HG03565 (cell line): Measurements from ENCODE around the gene SELENON.
A peak's percentile ranks its signal among the peaks of the same experiment; 100 is the strongest.

Experiments used
- ATAC-seq: cut with Tn5 transposase; IDR thresholded peaks from one replicate; pipeline ENCODE4 v1.9.1; 2021; ENCODE audit warnings: mild to moderate bottlenecking, moderate library complexity; ENCODE audit not compliant: unreplicated experiment

SELENON gene

DNA sequence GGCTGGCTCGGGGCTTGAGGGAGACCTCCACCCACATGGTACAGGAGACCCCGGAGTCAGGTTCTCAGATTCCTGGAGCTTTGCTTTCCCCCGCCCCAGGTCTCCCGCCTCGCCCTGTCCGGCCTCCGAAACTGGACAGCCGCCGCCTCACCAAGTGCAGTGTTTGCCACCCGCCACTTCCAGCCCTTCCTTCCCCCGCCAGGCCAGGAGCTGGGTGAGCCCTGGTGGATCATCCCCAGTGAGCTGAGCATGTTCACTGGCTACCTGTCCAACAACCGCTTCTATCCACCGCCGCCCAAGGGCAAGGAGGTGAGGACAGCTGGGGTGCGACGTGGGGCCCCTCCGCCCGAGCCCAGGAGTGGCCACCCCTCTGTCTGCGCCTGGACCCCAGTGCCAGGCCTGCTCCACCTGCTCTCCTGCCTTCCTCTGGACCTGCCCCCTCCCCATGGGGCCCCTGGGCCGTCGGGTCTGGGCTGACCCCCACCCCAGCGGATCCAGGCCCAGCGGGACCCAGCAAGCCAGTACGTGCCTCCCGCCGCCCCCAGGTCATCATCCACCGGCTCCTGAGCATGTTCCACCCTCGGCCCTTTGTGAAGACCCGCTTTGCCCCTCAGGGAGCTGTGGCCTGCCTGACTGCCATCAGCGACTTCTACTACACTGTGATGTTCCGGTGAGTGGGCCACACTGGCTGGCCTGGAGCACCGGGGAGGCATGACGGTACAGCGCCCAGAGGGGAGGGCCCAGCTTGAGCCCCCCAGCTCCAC is 8.7 kb downstream of the SELENON start:
- ATAC-seq, result no peak

DNA sequence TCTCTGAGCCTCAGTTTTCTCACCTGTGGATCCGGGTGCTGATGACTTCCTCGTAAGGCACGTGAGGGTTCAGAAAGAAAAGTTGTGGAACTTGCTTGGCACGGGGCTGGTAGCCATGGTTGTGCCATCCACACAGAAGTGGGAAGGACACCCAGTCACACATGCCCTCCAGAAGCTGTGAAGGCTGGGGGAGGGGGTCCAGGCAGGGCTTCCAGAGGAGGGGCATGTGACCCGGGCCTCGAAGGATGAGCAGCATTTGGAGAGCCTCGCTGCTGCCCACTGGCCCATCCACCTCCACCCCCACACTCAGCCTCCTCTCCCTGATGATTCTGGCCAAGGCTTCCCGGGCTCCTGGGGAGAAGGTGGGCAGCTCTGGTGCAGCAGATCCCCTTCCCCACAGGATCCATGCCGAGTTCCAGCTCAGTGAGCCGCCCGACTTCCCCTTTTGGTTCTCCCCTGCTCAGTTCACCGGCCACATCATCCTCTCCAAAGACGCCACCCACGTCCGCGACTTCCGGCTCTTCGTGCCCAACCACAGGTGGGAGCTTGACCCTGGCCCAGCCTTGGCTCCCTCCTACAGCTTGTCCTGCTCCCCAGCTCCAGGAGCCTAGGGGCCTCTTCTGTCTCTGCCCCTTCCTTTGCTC is 9.4 kb downstream of the SELENON start:
- ATAC-seq, result no peak

DNA sequence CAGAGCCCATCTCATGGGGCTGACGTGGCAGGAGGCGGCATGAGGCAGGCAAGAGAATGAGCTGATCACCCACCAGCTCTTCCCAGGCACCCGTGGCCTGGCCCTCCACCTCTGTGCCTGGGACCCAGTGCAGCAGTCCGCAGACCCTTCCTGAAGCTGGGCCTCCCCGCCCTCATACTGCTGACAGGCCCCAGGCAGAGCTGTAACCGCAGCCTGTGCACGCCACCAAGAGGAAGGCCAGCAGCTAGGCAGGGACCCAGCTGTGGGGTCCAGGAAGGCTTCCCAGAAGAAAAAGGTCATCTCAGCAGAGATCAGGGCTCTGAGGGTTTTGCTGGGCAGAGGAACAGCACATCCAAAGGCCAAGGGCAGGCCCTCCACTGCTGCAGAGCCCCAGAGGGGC is 9.9 kb downstream of the SELENON start:
- ATAC-seq, result no peak

DNA sequence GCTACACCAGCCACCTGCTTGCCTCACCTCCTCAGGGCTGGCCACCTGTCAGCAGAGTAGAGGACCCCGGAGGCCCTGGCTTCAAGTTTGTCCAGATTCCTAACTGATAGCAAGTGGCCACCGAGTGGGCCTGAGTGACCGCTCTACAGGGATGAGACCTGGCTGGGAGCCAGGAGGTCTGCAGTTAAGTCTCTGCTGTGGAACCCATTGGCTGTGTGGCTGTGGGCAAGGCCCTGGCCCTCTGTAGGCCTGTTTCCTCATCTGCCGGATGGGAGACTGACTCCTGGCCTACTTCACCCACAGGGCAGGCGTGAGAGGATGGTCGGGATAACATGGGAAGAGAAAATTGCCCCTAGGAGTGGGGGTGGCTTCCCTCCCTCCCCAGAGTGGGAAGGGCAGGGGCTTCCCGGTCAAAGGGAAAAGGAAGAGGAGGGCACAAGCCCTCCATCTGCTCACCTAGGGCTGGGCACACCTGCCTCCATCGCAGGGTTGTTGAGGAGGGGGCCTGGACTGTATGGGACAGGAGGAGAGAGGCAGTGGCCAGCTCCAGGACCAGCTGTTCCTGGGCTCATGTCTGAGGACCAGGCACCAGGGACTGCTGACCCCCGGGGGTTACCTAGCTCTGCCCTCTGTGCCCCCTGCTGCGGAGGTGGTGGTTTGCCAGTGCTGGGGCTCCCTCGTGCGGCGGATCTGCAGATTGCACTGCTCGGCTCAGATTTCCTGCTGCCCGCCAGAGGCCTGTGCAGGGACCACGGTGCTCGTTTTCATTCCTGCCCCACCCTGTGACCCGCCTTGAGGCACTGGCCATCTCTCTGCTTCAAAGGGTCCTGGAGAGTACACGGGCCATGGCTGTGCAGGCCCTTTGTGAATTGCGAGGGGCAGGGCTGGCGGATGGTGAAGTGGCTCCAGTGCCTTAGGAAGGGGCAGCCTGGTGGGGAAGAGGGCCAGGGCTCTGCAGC is 10.6 kb downstream of the SELENON start:
- ATAC-seq, result no peak

DNA sequence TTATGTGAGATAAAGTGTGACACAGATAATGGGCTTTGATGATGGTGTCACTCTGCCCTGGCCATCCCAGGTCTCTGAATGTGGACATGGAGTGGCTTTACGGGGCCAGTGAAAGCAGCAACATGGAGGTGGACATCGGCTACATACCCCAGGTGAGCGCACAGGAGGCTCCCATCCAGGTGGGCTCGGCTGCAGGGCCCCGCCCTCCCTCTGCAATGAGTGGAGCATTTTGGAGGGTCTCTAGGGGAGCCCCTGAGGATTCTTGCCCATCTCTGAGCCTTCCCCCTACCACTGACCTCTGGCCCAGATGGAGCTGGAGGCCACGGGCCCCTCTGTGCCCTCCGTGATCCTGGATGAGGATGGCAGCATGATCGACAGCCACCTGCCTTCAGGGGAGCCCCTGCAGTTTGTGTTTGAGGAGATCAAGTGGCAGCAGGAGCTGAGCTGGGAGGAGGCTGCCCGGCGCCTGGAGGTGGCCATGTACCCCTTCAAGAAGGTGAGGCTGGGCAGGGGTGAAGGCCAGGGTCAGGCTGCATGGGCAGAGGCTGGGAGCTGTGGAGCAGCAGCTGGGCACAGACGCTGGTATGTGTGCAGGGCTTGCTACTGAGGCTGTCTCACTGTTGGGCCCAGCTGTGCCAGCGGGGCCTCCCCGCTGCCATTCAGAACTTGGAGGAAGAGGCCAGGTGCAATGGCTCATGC is 11.5 kb downstream of the SELENON start:
- ATAC-seq, result no peak

DNA sequence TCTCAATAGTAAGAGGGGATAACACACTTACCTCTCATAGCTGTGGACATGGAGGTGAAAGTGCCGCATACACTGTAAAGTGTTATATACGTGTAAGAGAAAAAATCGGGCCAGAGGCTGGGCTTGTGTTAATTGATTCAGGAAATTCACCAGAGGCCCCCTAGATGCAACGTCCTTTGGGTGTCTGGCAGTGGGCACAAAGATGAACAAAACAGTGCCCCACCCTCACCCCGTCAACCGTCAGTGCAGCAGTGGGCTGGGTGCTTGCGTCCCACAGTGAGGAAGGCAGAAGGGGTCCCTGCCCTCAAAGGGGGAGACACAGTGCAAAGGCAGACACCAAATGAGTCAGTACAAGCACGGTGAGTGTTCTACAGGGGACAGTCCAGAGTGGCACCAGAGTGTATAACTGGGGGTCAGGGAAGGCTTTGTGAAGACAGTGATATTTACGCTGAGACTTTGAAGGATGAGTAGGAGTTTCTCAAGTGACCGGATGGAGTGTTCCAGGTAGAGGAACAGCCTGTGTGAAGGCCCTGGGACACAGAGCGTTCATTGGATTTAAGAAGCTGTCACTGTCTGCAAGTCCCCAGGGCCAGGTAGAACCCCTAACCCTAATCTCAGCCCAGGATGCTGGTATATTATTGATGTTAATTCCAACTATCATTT is 13.2 kb downstream of the SELENON start:
- ATAC-seq, result no peak

DNA sequence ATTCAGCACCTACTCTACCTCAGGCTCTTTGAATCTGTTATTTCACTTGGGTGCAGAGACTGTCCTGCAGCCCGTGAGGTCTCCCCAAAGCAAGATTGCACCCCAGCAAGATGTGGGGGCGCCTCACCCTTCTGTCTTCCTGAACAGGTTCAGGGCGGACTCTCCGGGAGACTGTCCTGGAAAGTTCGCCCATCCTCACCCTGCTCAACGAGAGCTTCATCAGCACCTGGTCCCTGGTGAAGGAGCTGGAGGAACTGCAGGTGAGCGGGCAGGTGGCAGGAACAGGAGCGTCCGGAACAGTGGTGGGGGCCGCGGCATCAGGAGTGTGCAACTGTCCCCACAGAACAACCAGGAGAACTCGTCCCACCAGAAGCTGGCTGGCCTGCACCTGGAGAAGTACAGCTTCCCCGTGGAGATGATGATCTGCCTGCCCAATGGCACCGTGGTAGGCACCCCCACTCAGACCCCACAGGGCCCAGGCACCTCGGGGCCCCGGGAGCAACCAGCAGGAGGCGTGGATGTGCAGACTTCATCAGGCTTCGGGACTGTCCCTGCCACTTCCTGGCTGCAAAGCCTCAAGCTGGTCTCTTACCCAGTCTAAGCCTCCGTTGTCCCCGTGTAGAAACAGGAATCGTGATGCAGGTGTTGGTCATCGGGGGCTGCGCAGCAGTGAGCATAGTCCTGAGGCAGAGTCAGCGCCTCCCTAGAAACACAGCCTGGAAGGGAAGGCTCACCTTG is 13.9 kb downstream of the SELENON start:
- no peak for ATAC-seq

DNA sequence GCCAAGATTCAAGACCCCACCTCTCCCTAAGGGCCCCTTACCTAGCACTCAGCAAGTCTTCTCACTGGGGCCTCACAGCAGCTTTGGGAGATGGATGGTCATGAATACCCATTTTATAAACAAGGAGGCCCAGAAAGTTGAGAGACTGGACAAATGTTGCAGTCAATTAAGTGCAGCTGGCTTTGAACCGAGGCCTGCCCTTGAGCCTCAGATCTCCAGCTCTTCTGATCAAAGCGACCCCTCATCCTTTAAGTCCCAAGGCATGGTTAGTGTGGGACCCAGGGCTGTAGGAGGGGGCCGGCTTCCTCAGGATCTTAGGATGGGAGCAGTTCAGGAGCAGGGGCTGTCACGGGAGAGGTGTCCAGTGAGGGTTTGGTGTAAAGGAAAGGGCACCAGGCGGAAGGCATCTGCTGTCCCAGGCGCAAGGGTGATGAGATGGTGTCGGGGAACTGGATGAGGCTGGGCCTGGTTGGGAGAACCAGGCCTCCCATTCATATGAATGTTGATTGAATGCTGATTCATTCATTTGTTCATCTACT is 14.6 kb downstream of the SELENON start:
- no peak for ATAC-seq

DNA sequence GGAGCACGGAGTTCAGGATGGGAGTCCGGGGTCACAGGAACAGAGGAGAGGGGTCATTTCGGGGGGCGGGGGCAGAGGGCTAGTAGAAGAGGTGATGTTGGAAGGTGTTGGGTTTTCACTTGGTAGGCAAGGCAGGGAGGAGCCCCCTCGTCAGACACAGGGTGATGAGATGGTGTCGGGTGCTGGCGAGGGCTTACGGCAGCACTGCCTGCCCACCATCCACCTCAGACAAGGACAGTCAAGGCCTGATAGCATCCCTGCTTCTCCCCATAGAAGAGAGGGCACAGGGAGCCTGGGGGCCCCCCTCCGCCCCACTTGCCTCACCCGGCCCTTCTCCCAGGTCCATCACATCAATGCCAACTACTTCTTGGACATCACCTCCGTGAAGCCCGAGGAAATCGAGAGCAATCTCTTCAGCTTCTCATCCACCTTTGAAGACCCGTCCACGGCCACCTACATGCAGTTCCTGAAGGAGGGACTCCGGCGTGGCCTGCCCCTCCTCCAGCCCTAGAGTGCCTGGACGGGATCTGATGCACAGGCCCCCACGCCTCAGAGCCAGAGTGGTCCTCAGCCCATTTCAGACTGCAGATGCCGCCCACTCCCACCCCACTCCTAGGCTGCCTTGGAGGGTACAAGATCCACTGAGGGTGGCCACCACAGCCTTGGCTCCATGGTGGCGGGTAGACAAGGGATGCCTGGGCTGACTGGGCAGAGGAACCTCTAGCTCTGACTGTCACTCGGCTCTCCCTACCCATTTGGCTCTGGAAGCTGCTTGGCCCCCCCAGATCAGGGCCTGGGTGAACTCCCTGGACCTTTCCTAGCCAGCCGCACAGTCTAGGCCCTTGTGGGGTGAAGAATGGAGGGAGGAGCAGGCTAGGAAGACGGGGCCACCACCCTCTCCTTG is 15.5 kb downstream of the SELENON start:
- no peak for ATAC-seq

DNA sequence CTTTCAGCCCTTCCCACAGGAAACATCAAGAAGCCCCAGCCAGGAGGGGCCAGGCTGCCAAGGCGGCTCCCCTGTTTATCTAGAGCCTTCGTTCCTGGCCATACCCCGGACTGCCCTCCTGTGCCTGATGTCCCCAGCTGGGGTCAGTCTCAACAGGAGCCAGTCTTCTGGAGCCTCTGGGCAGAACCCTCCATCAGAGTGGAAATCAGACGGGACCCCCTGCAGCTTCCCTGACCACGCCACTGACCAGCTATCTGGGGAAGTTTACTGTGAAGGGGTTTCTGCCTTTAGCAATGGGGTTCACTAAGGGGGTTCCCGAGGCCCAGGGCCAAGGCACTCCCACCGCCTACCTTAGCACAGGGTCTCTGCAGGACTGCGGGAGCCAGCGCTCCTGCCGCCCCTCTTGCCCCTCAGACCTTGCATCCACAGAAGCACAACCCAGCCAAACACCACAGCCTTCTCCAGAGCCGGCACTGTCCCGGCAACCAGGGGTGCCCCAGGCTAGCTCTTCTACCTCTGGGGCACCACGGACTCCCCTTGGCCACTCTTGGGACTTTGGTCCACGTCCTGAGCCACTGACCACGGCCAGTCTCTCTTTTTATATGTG is 16.2 kb downstream of the SELENON start:
- ATAC-seq, result no peak

DNA sequence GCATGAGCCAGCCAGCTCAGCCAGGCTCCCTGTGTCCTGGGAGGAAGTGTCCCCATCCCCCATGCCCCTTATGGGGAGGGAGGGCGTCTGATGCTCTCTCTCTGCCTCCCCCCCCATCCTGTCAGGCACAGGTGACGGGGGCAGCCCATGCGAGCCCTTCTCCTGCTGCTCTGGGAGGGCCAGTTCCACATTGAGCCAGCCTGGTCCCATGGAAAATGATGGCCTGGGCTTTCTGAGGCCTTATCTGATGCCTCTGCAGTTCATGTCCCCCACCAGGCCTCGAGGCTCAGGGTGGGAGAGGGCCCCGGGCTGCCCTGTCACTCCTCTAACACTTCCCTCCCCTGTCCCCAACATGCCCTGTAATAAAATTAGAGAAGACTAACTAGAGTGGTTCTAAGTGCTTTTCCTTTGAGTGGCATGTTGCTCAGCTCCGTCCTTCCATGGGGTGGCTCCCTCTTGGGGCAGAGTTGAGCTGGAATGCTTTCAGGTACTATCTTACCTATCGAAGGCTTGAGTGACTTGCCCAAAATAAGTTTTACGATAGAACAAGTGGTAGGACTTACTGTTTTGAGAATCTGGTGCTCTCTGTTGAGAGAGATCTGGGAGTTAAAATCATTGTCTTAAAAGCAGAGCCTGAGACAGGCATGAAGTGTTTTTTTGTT is 18.0 kb downstream of the SELENON start:
- ATAC-seq, result no peak

DNA sequence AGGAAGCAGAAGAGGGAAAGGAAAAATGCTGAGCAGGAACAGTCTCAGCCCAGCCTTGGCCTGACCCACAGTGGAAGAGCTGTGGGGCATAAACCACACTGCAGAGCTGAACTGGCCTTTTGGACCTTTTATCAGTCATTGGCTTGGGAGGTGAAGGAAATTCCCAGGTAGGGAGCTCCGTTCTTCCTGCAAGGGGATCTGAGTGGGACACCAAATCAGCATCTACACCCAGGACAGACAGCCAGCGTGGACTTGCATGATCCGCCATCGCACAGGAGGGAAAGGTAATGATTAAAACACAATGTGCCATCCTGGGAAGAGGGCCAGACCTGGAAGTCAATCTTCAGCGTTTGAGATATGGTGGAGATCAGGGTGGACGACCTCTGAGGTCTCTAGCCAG is 18.6 kb downstream of the SELENON start:
- no peak for ATAC-seq

DNA sequence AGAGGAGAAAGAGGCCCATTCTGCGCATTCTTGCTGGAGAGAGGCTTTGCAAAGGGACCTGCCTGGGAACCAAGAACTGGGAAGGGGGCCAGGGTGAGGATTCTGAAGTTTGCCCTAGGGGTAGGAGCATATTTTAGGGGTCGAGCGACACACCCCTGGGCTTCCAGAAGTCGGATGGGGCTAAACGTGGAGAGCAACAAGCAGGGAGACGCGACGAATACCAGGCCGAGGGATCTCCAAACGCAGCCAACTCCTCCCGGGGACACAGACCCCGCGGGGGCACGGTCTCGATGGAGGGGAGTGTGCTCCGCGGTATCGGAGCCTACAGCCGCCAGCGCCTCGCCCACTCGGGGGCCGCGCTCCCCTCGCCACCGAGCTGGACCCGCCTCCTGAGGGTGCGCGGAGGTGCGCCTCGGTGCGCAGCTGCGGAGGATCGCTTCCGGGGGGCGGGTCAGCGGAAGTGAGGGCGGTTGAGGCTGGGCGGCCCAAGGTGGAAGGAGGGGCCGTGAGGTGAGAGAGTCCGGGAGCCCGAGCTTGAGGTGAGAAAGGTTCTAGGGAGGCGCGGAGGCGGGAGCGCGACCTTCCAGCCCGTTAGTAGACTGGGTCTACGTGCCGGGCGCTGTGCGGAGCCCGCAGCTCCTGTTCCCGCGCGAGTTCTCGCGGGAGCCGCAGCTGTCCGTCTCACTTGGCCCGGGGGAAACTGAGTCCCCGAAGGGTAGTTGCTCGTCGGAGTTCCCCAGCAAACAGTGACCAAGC is 19.7 kb downstream of the SELENON start, which contains the start of gene MTFR1L:
Gene MTFR1L (plus strand): TSS at position 464 of the 756 bp plus-strand sequence. CDS start 3,151 bp downstream, outside the sequence.
- peak; percentile 71 for ATAC-seq

DNA sequence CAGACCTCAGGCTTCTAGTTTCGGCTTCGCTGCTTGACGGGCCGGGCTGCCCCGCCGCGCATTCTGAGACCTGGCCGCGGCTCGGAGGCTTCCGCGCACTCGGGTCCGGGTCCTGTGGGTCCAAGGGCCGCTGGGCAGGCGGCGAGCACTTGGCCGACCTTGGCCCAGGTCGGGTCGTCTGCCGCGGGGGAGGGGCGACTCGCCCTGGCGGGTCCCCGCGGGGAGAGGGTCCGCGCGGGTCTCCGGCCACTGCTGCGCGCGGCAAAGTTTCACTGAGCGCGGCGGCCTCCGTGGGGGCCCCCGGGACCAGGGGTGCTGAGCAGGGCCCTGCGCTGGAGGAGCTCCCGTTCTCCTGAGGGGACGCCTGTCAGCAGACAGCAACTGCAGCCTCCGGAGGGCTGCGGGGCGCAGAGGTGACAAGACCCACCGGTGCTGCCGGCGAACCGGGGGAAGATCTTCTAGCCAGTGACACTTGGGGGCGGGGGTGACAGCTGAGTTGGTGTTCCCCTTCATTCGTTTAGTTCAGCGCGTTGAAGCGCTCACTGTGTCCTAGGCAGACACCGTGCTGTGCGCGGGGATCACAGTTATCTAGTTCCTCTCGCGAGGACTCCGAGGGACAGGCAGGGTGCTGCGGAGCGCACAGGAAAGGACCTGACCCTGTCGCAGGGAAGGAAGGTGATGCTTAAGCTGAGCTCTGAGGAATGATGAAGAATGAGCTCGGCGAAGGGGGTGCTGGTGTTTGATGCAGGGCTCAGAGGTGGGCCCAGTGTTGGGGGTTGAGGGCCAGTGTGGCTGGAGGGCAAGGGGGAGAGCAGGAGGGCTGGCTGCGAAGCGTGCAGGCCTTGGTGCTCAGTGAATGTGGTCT is 20.5 kb downstream of the SELENON start:
- peak; percentile 37 for ATAC-seq

DNA sequence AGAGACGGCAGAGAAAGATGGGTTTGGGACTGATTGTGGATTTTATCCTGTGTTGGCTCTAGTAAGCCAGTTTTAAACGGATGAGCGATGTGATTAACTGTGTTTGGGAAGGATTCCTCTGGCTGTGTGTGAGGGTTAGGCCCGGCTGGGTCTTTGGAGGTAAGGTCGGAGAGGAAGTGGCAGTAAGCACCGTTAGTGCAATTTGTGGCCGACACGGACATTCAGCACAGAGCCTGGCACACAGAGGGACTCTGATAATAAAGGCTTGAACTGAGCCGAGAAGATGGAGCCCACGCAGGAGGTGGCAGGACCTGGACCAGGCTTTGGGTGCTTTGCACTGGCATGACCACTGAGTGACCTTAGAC is 21.1 kb downstream of the SELENON start:
- ATAC-seq, result no peak

DNA sequence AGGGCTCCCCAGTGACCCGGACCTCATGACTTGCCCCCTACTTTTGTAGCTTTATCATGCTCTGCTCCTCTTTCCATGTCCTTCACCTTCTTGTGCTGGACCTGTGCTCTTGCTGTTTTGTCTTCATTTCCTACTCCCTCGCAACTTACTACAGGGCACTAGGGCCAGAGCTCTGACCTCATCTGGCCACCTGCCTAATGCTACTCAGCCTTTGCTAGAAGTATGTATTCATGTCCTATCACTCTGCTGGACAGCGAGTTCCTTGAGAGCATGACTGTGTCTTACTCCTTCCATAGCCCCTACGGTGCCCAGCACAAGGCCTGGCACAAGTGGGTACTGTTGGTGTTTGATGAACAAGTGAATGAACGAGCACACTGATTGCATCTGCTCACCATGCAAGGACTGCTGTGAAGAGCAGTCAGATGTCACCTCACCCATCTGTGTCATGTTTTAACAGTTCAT is 21.7 kb downstream of the SELENON start:
- no peak for ATAC-seq
